HepG2 (cell line): ENCODE results near the gene BCL2. TPM values are rescaled to one million over a fixed set of nuclear protein-coding genes. Genes with fewer than 3 reads are reported as not detected.

Source experiments
- ATAC-seq: fragments of 200-7000 bp; cut with Tn5 transposase; 3 replicates; pipeline ENCODE4 v1.9.1; 2020; ENCODE audit warnings: mild to moderate bottlenecking, moderate library complexity
- BruUV-seq: library from RNA; stranded (reverse); fragments of 400-500 nt; replicated peaks from 2 replicates; lab custom pipeline; 2021; lab: Mats Ljungman, UMichigan
- CTCF ChIA-PET: fragments of 300-600 bp; formaldehyde crosslinking; extraction: SDS; loops from one replicate; lab custom pipeline; 2021; ENCODE audit warnings: low total read pairs, inconsistent platforms, low intra/inter-chr PET ratio; lab: Yijun Ruan, JAX
- POLR2A ChIA-PET: fragments of 350-600 bp; sonication (Branson Sonifier 250); formaldehyde crosslinking; loops from one replicate; lab custom pipeline; 2020; ENCODE audit warnings: antibody characterized with exemption, inconsistent platforms; lab: Yijun Ruan, JAX
- DNase-seq: peaks from one replicate; pipeline ENCODE4 v3.0.0-alpha.2; 2015; ENCODE audit warnings: low spot score
- FAIRE-seq: peaks from 3 replicates; lab custom pipeline; 2011; peaks lifted over from hg19 to GRCh38; lab: Jason Lieb, UNC
- H2AFZ ChIP-seq: one replicate; pipeline ENCODE4 v1.6.1; 2011; ENCODE audit warnings: low read length, inconsistent platforms
- H3K27ac ChIP-seq: fragments of 300-600 bp; 3 replicates; pipeline ENCODE4 v1.8.0; 2011; ENCODE audit warnings: mixed run types, mild to moderate bottlenecking, mixed read lengths, low read length, inconsistent platforms; ENCODE audit not compliant: insufficient read depth; ENCODE audit errors: extremely low read length
- H3K27me3 ChIP-seq, 2 experiments: fragments of 200-600 bp in 1 of 2; 2 replicates in 1 of 2; 3 replicates in 1 of 2; pipeline versions ENCODE4 v1.6.0 to v1.8.0; 2011; ENCODE audit warnings: low read length in 2 of 2, mild to moderate bottlenecking in 2 of 2, moderate library complexity in 2 of 2, inconsistent platforms in 1 of 2; ENCODE audit not compliant: insufficient read depth in 2 of 2, control insufficient read depth in 1 of 2
- H3K36me3 ChIP-seq, 2 experiments: fragments of 200-600 bp in 1 of 2; replicated peaks in 1 of 2; 2 replicates in 1 of 2; 3 replicates in 1 of 2; pipeline versions ENCODE4 v1.5.1 to v1.8.0; 2011; ENCODE audit warnings: low read length in 2 of 2, inconsistent platforms in 1 of 2; ENCODE audit not compliant: insufficient read depth in 2 of 2, control insufficient read depth in 1 of 2
- H3K4me1 ChIP-seq: 2 replicates; pipeline ENCODE4 v1.5.1; 2012; ENCODE audit warnings: low read length, inconsistent platforms; ENCODE audit not compliant: insufficient read depth
- H3K4me2 ChIP-seq: 2 replicates; pipeline ENCODE4 v1.6.0; 2011; ENCODE audit warnings: low read depth, low read length, inconsistent platforms
- H3K4me3 ChIP-seq, 3 experiments: fragments of 200-600 bp in 1 of 3; sonication (generic), shearing (Covaris generic) in 1 of 3; replicated peaks in 1 of 3; 2 replicates each; pipeline ENCODE4 v1.5.1; 2011 to 2016; ENCODE audit warnings: low read length in 3 of 3, inconsistent platforms in 2 of 3, low read depth in 2 of 3, mild to moderate bottlenecking in 2 of 3, control low read depth in 1 of 3, mixed read lengths in 1 of 3; ENCODE audit not compliant: insufficient read depth in 1 of 3
- H3K79me2 ChIP-seq: one replicate; pipeline ENCODE4 v1.6.1; 2011; ENCODE audit warnings: low read length, inconsistent platforms; ENCODE audit not compliant: insufficient read depth
- H3K9ac ChIP-seq: 2 replicates; pipeline ENCODE4 v1.6.0; 2011; ENCODE audit warnings: mild to moderate bottlenecking, low read depth, low read length, inconsistent platforms; ENCODE audit not compliant: insufficient read depth
- H3K9me3 ChIP-seq: 2 replicates; pipeline ENCODE4 v1.5.1; 2012; ENCODE audit warnings: mild to moderate bottlenecking, low read length
- H4K20me1 ChIP-seq: 2 replicates; pipeline ENCODE4 v1.6.0; 2011; ENCODE audit warnings: inconsistent platforms, mild to moderate bottlenecking, low read length, moderate library complexity; ENCODE audit not compliant: insufficient read depth
- AKAP8 ChIP-seq: sonication (generic); formaldehyde crosslinking; IDR thresholded peaks from 2 replicates; pipeline ENCODE4 v1.5.1; 2020; ENCODE audit warnings: mild to moderate bottlenecking, missing genetic modification reagents
- CBX2 ChIP-seq, 2 experiments: fragments of 200-600 bp in 1 of 2; sonication (generic); formaldehyde crosslinking in 1 of 2; IDR thresholded peaks; 2 replicates each; pipeline versions ENCODE4 v1.7.0 to v1.8.1; 2018 to 2022; ENCODE audit warnings: low read depth in 2 of 2, low read length in 1 of 2, mild to moderate bottlenecking in 1 of 2, missing genetic modification reagents in 1 of 2
- CHD2 ChIP-seq: IDR thresholded peaks from 2 replicates; pipeline ENCODE4 v1.6.1; 2011; ENCODE audit warnings: low read depth, low read length, improper control_type of control experiment
- KDM5A ChIP-seq: fragments of 200-600 bp; sonication (generic); IDR thresholded peaks from 2 replicates; pipeline ENCODE4 v1.7.0; 2018; ENCODE audit warnings: antibody characterized with exemption, mild to moderate bottlenecking, low read length, borderline replicate concordance
- ZBTB8A ChIP-seq: sonication (generic); formaldehyde crosslinking; IDR thresholded peaks from 2 replicates; pipeline ENCODE4 v1.4.0; 2020; ENCODE audit warnings: mild to moderate bottlenecking, low read depth, missing genetic modification reagents, borderline replicate concordance
- ZNF337 ChIP-seq: sonication (generic); formaldehyde crosslinking; IDR thresholded peaks from 2 replicates; pipeline ENCODE4 v1.5.1; 2020; ENCODE audit warnings: missing genetic modification reagents, low read depth, mild to moderate bottlenecking, borderline replicate concordance
- ZNF598 ChIP-seq: sonication (generic); formaldehyde crosslinking; IDR thresholded peaks from 2 replicates; pipeline ENCODE4 v1.5.1; 2020; ENCODE audit warnings: mild to moderate bottlenecking, missing genetic modification reagents, borderline replicate concordance
- ZNF780A ChIP-seq: sonication (generic); formaldehyde crosslinking; IDR thresholded peaks from 2 replicates; pipeline ENCODE4 v1.8.0; 2022; ENCODE audit warnings: mild to moderate bottlenecking, missing genetic modification reagents, moderate library complexity
- ZNF781 ChIP-seq: sonication (generic); formaldehyde crosslinking; IDR thresholded peaks from 2 replicates; pipeline ENCODE4 v1.5.1; 2020; ENCODE audit warnings: borderline replicate concordance, mild to moderate bottlenecking, missing genetic modification reagents; ENCODE audit errors: not compliant biosample characterization
- ZSCAN12 ChIP-seq: sonication (generic); formaldehyde crosslinking; IDR thresholded peaks from 2 replicates; pipeline ENCODE4 v1.9.0; 2021; ENCODE audit warnings: mild to moderate bottlenecking, missing genetic modification reagents
- ZSCAN31 ChIP-seq: sonication (generic); formaldehyde crosslinking; IDR thresholded peaks from 2 replicates; pipeline ENCODE4 v1.5.0; 2020; ENCODE audit warnings: low read depth, mild to moderate bottlenecking, missing genetic modification reagents
- WGBS: methylation state at CpG from one replicate; pipeline ENCODE4 v1.1.6; 2017; ENCODE audit warnings: low lambda C conversion rate; 5-methylcytosine and 5-hydroxymethylcytosine counted together
- in situ Hi-C: cut with HindIII; loops from 2 replicates; pipeline ENCODE4 v1.10.0; 2017; ENCODE audit warnings: low pct_unique_long_range_greater_than_20kb; ENCODE audit not compliant: extremely low pct_ligation_motif_present
- intact Hi-C: fragments of 100-400 bp; cut with micrococcal nuclease; formaldehyde crosslinking; loops from one replicate; pipeline ENCODE4 v1.10.0; 2022; ENCODE audit not compliant: unreplicated experiment
- polyA plus RNA-seq, 8 experiments: library from polyadenylated mRNA; depleted of rRNA in 3 of 8; stranded (reverse) in 7 of 8; unstranded in 1 of 8; fragments of >200 nt; fragmentation: Illumina TruSeq in 4 of 8; extraction: Trizol in 4 of 8; gene quantifications; 2 replicates each; pipeline versions ENCODE4 v1.2.1 to v1.2.3, GENCODE V29; 2011 to 2016; ENCODE audit warnings: low read depth in 4 of 8, missing spikeins in 1 of 8, mixed read lengths in 1 of 8; ENCODE audit not compliant: insufficient read depth in 1 of 8
- total RNA-seq, 5 experiments: library from RNA; depleted of rRNA; stranded (reverse); fragments of >200 nt; fragmentation: Illumina TruSeq; extraction: Trizol; gene quantifications; 2 replicates each; pipeline ENCODE4 v1.2.3, GENCODE V29; 2016; ENCODE audit warnings: low read depth in 1 of 5
- TF ChIP-seq, protein P1 (sequence below): fragments of 450-650 bp; IDR thresholded peaks from 2 replicates; pipeline ENCODE4 v1.6.1; 2017
- TF ChIP-seq, protein P2 (sequence below): sonication (generic); formaldehyde crosslinking; IDR thresholded peaks from 2 replicates; pipeline ENCODE4 v1.4.0; 2020; ENCODE audit warnings: missing genetic modification reagents; ENCODE audit errors: not compliant biosample characterization
- TF ChIP-seq, protein P3 (sequence below): sonication (generic); formaldehyde crosslinking; IDR thresholded peaks from 2 replicates; pipeline ENCODE4 v1.4.0; 2020; ENCODE audit warnings: missing genetic modification reagents, mild to moderate bottlenecking, borderline replicate concordance

Gene BCL2
- total and polyA plus RNA-seq, 2 of the 13 experiments (the other 11 are each of a cell fraction or from before 2014, with no cell fraction given) = 0.07 to 0.53 TPM

DNA sequence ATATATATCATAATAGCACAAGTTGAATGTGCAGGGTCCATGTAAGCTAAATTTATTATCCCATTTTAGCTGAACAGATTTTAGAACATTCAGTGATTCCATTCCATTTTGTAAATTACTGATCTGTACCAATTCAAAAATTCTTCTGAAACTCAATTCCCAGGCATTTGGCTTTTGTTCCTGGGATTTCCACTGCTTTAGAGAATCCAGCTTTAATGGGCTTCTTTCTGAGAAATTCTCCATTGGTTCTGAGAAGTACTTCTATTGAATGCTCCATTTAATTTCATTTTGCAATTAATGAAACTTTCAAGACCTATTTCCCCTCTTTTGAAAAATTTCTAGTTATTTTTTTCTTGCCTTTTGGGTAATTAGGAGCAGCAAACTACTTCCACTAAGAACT, 36.8 kb downstream of the BCL2 start:
- BruUV-seq = no TSS peak
- H4K20me1 ChIP-seq = no peaks in the 10 kb centered on the region
- DNase-seq = no peak
- H3K79me2 ChIP-seq = no peaks in the 10 kb centered on the region
- no peak overlapping the region for H3K9ac ChIP-seq
- no peaks in the 10 kb centered on the region for H3K9me3 ChIP-seq
- TF ChIP-seq, protein P1, sequence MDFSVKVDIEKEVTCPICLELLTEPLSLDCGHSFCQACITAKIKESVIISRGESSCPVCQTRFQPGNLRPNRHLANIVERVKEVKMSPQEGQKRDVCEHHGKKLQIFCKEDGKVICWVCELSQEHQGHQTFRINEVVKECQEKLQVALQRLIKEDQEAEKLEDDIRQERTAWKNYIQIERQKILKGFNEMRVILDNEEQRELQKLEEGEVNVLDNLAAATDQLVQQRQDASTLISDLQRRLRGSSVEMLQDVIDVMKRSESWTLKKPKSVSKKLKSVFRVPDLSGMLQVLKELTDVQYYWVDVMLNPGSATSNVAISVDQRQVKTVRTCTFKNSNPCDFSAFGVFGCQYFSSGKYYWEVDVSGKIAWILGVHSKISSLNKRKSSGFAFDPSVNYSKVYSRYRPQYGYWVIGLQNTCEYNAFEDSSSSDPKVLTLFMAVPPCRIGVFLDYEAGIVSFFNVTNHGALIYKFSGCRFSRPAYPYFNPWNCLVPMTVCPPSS = no peak
- TF ChIP-seq CBX2 (IDR thresholded peaks at IDR 0.05; ENCODE audit: low read depth, low read length) (peak; percentile 49; the same call in 1 of the 2 replicates), CBX2 (CRISPR knock-in tag; IDR thresholded peaks at IDR 0.05; ENCODE audit: low read depth) (no peak)
- intact Hi-C loops (no loop called here), in situ Hi-C loops (no loop called here)
- H3K36me3 ChIP-seq = no peaks in the 10 kb centered on the region
- H3K4me1 ChIP-seq = no peaks in the 10 kb centered on the region
- no peak for FAIRE-seq
- ChIA-PET POLR2A (no interaction called here), CTCF (no interaction called here)
- no peak for ATAC-seq
- H3K4me3 ChIP-seq = no peak overlapping the region
- no peak overlapping the region for H2AFZ ChIP-seq
- peaks cover 0 to 16% of the 10 kb centered on the region in 2 experiments; a peak in 2 of 5 replicates for H3K27me3 ChIP-seq
- H3K4me2 ChIP-seq = no peak overlapping the region
- H3K27ac ChIP-seq = no peak overlapping the region

DNA sequence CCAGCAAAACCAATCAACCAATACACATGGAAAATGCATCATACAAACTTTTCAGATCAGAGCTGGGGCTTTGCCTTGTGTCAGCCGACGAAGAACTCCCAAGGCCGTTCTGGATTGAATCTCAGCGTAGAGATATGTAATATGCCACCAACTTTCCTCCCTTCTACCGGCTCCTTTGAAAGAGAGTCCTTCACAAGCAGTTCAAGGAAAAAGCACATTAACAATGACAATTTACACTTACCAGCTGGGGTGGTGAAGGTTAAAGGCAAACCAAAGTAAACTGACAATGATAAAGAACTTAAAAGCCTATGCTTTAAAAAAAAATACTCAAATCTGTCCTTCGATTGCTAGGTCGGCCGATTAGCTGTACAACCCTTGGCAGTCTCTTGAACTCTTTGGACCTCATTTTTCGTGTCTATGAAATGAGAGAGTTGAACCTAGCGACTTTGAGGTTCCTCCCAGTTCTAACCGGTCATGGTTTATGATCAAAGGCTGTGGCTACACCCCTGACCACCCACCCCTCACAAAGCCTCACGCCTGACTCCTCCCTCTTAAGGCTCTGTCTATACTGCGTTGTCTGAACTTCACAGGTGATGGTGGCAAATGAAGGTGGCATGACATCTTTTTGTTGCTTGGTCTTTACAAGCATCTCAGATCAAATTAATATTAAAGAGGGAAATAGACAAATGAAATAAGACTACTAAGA, 46.2 kb downstream of the BCL2 start:
- no TSS peak for BruUV-seq
- in situ Hi-C loops = no loop called here
- TF ChIP-seq ZNF781 (no peak), ZNF337 (CRISPR knock-in tag) (no peak), ZNF780A (CRISPR knock-in tag) (no peak), AKAP8 (no peak), CHD2 (no peak), KDM5A (no peak), ZSCAN31 (no peak), ZSCAN12 (CRISPR knock-in tag) (no peak), ZNF598 (no peak), ZBTB8A (no peak)
- TF ChIP-seq, protein P2, sequence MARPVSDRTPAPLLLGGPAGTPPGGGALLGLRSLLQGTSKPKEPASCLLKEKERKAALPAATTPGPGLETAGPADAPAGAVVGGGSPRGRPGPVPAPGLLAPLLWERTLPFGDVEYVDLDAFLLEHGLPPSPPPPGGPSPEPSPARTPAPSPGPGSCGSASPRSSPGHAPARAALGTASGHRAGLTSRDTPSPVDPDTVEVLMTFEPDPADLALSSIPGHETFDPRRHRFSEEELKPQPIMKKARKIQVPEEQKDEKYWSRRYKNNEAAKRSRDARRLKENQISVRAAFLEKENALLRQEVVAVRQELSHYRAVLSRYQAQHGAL (CRISPR knock-in tag) = no peak
- TF ChIP-seq, protein P3, sequence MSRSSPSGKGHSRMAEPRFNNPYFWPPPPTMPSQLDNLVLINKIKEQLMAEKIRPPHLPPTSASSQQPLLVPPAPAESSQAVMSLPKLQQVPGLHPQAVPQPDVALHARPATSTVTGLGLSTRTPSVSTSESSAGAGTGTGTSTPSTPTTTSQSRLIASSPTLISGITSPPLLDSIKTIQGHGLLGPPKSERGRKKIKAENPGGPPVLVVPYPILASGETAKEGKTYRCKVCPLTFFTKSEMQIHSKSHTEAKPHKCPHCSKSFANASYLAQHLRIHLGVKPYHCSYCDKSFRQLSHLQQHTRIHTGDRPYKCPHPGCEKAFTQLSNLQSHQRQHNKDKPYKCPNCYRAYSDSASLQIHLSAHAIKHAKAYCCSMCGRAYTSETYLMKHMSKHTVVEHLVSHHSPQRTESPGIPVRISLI = no peak

More for the DNA sequence above, 46.2 kb downstream of the BCL2 start:
- H3K79me2 ChIP-seq = no peaks in the 10 kb centered on the region
- ChIA-PET CTCF (no interaction called here), POLR2A (no interaction called here)
- no peak overlapping the region for H2AFZ ChIP-seq
- peaks cover 1 to 8% of the 10 kb centered on the region in 2 experiments; a peak in 1 of 5 replicates for H3K27me3 ChIP-seq
- H3K27ac ChIP-seq = no peak overlapping the region
- WGBS = 15% methylated on average over 13 of the region's 13 CpGs
- H3K36me3 ChIP-seq = no peaks in the 10 kb centered on the region
- no peaks in the 10 kb centered on the region for H3K4me1 ChIP-seq
- intact Hi-C loops = no loop called here
- FAIRE-seq (no peak), DNase-seq (no peak), ATAC-seq (no peak)
- H3K9ac ChIP-seq = no peak overlapping the region
- no peak overlapping the region for H3K4me2 ChIP-seq
- H3K9me3 ChIP-seq = no peaks in the 10 kb centered on the region
- no peak overlapping the region for H3K4me3 ChIP-seq
- H4K20me1 ChIP-seq = no peaks in the 10 kb centered on the region
